A549 treated with Hydrocortisone at 1 μM for 4 hours (cell line): ENCODE results near the gene TP53I13. TPM values are rescaled to one million over a fixed set of nuclear protein-coding genes. Genes with fewer than 3 reads are reported as not detected.

Experiments
- total RNA-seq: library from RNA; stranded (reverse); fragments of 200-300 nt; extraction: Qiagen RNA extraction; gene quantifications from 5 replicates; pipeline ENCODE4 v1.2.3, GENCODE V29; 2022

TP53I13 gene
- 80.1 to 99.2 TPM (median 96.1 TPM) in 5 replicates for total RNA-seq

DNA sequence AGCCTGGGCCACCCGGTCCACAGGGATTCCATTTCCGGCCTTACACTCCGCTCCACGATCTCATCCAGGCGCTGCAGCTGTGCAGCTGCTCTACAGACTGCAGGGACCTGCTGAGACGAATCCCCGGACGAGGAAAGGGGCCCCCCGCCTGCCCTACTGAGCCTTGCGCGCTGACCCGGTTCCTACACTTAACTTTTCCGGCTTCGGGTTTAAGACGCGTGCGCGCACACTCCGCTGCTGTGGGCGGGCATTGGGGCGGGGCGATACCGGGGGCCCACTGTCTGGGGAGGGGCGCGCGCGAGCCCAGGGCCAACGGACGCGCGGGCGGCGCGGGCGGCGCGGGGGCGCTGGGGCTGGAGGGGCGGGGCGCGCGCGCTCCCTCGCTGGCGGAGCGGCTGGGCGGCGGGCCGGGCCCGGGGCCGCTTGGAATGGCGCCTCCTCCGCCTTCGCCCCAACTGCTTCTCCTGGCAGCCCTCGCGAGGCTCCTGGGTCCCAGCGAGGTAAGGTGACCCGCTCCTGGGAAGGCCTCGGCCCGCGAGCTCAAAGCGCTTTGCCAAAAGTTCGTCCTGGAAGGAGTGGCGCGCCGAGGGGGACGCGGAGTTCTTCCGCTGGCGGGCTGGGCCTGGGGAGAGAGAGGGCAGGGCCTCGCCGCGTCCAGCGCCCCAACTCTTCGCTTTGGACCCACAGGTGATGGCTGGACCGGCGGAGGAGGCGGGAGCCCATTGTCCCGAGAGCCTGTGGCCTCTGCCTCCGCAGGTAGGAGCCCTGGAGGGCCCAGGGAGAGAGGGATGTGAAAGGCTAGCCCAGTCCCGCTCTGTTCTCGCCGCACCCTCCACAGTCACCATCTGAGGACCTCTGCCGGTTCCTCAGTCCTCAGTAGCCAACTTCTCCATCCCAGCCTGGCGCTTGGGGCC is at the start of gene TP53I13:
TSS of gene TP53I13 (plus strand) at position 371 of the 914 bp plus-strand sequence. CDS start at position 429, 58 bp downstream.

DNA sequence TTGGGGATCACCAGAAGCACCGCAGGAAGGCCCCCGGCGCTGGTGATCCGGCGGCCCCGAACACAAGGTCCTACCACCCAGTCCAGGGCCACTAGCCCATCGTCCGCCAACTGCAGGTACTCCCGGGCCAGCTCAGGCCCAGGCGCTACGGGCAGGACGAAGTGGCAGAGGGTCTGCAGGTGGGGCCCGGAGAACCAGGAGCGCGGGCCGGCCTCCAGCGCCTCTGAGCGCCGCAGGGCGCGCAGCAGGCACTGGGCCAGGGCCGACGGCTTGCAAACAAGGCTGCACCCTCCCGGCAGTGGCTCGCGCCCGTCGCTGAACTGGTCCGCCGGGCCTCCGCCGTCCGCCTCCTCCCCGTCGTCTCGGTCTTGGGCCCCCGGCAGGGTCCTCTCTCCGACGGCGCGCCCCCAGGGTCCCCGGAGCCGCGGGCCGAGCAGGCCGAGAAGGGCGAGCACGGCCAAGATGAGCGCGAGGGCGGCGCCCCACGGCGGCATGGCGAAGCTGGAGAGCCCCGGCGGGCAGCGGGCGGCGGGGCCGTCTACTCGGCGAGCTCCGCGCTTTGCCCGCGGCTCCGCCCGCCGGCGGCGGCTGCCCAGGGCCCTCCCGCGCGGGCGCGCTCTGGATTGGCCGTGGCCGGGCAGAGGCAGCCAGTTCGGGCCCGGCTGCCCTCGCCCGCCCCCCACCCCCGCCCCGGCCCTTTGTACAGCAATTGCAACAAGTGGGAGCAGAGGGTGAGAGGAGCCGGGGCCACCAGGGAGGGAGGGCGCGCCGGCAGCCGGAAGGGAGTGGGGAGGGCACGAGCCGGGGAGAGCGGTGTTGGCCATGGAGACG is 1.8 kb upstream of the TP53I13 start, which contains the start of gene ABHD15:
TSS of gene ABHD15 (minus strand) at position 565 of the 831 bp plus-strand sequence. CDS start at position 494, 71 bp downstream.

GRCh38 chr17:29589524-29590410 is 21.3 kb downstream of the TP53I13 start, which contains the start of gene GIT1:
Gene GIT1 (minus strand): TSS chr17:29589648. CDS start chr17:29589378, 270 bp downstream.

DNA sequence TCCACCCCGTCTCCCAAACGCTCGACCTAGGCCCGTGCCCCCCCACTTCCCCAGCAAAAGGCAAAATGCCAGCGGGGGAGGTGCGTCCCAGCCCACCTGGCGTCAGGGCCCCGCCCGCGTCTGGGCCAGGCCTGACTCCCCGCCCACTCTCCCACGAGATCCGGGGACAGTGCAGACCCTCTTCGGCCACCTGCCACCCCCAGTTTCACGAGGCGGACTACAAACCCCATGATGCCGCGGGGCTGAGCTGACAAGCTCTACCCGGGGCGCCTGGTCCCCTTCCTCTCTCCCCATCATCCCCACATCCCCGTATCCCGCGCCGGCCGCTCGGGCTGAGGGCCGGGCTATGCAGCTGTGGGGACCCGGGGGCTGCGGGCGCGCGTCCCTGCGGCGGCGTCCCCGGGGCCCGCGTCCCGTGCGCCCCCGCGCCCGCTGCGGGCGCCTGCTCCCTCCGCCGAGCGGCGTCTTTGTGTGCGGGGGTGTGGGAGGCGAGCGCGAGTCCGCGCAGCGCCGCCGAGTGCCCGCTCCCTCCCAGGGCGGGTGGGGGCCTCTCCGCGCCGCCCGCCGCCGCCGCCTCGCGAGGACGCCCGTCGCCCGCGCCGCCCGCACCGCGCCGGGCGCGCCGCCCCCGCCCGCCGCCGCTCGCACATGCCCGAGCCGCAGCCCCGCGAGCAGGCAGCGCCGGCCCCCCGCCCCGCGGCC is 24.5 kb downstream of the TP53I13 start, which contains the start of gene ANKRD13B:
TSS of gene ANKRD13B (plus strand) at position 283 of the 702 bp plus-strand sequence. CDS start 490 bp downstream, outside the sequence.

Other genes with a start within 250 kb of the TP53I13 start
- 14.2 to 29.2 TPM (median 22.7 TPM) in 5 replicates for gene TAOK1, start 178.3 kb upstream of the TP53I13 start, total RNA-seq
- gene ABHD15, start 1.7 kb upstream of the TP53I13 start, total RNA-seq, result 23.3 to 27.3 TPM (median 24.9 TPM) in 5 replicates
- 69.4 to 81.2 TPM (median 80.5 TPM) in 5 replicates for gene GIT1, start 20.9 kb downstream of the TP53I13 start, total RNA-seq
- gene ANKRD13B, start 24.4 kb downstream of the TP53I13 start, total RNA-seq, result 22.8 to 29.6 TPM (median 26.4 TPM) in 5 replicates
- gene CORO6, start 54.2 kb downstream of the TP53I13 start, total RNA-seq, result 4.7 to 6.0 TPM (median 5.5 TPM) in 5 replicates